ENCODE results near the gene LEMD2.
A peak's percentile ranks its signal among the peaks of the same experiment; 100 is the strongest.

GRCh38 chr6:33778444-33779121 lies 10.3 kb downstream of the LEMD2 start:
- TF ChIP-seq CTCF (IDR thresholded peaks at IDR 0.05 in 8 of 11, conservative IDR thresholded peaks at IDR 0.05 in 3 of 11) (no peak), POLR2AphosphoS5 (IDR thresholded peaks at IDR 0.05) (peak in 1 of 3 donors; percentile 31), POLR2A (IDR thresholded peaks at IDR 0.05) (no peak)
